Suprapubic skin (tissue), 4 donors: Measurements from ENCODE around the gene EMP2.

Experiments used
- EP300 ChIP-seq: sonication (generic); formaldehyde crosslinking; IDR thresholded peaks from one replicate; pipeline ENCODE4 v1.6.1; 2017; ENCODE audit warnings: antibody characterized with exemption
- POLR2A ChIP-seq, 2 donors: fragments of 450-650 bp; IDR thresholded peaks; one replicate each; pipeline ENCODE4 v1.6.1; 2017; ENCODE audit warnings: antibody characterized with exemption in 2 of 2, mild to moderate bottlenecking in 2 of 2, moderate library complexity in 2 of 2
- POLR2AphosphoS5 ChIP-seq, 3 donors: sonication (generic); formaldehyde crosslinking; IDR thresholded peaks; one replicate each; pipeline ENCODE4 v1.6.1; 2017; ENCODE audit warnings: antibody characterized with exemption in 3 of 3
- TF ChIP-seq, protein P1 (sequence below), 2 donors: fragments of 200-600 bp in 1 of 2; fragments of 450-650 bp in 1 of 2; sonication (generic) in 1 of 2; IDR thresholded peaks; one replicate each; pipeline ENCODE4 v1.5.1; 2016 to 2019; ENCODE audit warnings: antibody characterized with exemption in 2 of 2, mild to moderate bottlenecking in 1 of 2, moderate library complexity in 1 of 2

DNA sequence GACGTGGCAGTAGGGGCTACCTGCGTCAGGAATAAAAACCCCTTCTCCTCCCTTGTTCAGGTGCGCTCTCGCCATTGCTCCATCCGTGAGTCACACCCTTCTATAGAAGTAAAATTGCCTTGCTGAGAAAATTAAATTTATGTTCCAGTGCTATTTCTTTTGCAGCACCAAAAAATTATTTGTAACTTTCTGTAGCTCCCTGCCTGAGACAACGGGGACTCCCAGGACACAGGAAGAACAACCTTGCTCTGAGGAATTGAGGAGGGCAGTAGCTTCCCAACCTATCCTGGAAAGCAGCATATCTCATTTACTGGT lies 85.4 kb downstream of the EMP2 start:
- TF ChIP-seq, protein P1, sequence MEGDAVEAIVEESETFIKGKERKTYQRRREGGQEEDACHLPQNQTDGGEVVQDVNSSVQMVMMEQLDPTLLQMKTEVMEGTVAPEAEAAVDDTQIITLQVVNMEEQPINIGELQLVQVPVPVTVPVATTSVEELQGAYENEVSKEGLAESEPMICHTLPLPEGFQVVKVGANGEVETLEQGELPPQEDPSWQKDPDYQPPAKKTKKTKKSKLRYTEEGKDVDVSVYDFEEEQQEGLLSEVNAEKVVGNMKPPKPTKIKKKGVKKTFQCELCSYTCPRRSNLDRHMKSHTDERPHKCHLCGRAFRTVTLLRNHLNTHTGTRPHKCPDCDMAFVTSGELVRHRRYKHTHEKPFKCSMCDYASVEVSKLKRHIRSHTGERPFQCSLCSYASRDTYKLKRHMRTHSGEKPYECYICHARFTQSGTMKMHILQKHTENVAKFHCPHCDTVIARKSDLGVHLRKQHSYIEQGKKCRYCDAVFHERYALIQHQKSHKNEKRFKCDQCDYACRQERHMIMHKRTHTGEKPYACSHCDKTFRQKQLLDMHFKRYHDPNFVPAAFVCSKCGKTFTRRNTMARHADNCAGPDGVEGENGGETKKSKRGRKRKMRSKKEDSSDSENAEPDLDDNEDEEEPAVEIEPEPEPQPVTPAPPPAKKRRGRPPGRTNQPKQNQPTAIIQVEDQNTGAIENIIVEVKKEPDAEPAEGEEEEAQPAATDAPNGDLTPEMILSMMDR (IDR thresholded peaks at IDR 0.05), result no peak
- TF ChIP-seq POLR2A (IDR thresholded peaks at IDR 0.05), result no peak
- no peak for TF ChIP-seq EP300
- TF ChIP-seq POLR2AphosphoS5 (IDR thresholded peaks at IDR 0.05), result no peak
